Upper lobe of left lung (tissue), 6 donors: Measurements from ENCODE around the gene ASGR1. TPM values are rescaled to one million over a fixed set of nuclear protein-coding genes. Genes with fewer than 3 reads are reported as not detected.

ENCODE experiments used
- ATAC-seq, 2 donors: fragments of 200-7000 bp; cut with Tn5 transposase; one replicate each; pipeline ENCODE4 v1.9.1; 2022; ENCODE audit warnings: mild to moderate bottlenecking in 2 of 2, moderate library complexity in 2 of 2; ENCODE audit not compliant: low FRiP score in 2 of 2
- DNase-seq, 2 donors: peaks; one replicate each; pipeline ENCODE4 v3.0.0-alpha.2; 2019 to 2020
- H3K27ac ChIP-seq, 4 donors: fragments of 200-600 bp; sonication (generic); one replicate each; pipeline ENCODE4 v1.5.1; 2016 to 2019
- H3K27me3 ChIP-seq, 4 donors: fragments of 200-600 bp; sonication (generic); one replicate each; pipeline ENCODE4 v1.5.1; 2017 to 2019
- H3K36me3 ChIP-seq, 4 donors: fragments of 200-600 bp; sonication (generic); one replicate each; pipeline ENCODE4 v1.5.1; 2016 to 2019
- H3K4me1 ChIP-seq, 4 donors: fragments of 200-600 bp; sonication (generic); one replicate each; pipeline ENCODE4 v1.5.1; 2018 to 2019
- H3K4me3 ChIP-seq, 4 donors: fragments of 200-600 bp; sonication (generic); one replicate each; pipeline ENCODE4 v1.5.1; 2017 to 2019; ENCODE audit warnings: mild to moderate bottlenecking in 2 of 4, moderate library complexity in 1 of 4
- H3K9me3 ChIP-seq, 4 donors: fragments of 200-600 bp; sonication (generic); one replicate each; pipeline ENCODE4 v1.5.1; 2018 to 2019
- CTCF ChIP-seq, 6 experiments: fragments of 450-650 bp in 4 of 6; fragments of 200-600 bp in 2 of 6; sonication (generic) in 2 of 6; IDR thresholded peaks; one replicate each; pipeline ENCODE4 v1.5.1; 2016 to 2019; ENCODE audit warnings: antibody characterized with exemption in 6 of 6
- EP300 ChIP-seq, 4 donors: sonication (generic); formaldehyde crosslinking; IDR thresholded peaks; one replicate each; pipeline ENCODE4 v1.5.1; 2017; ENCODE audit warnings: antibody characterized with exemption in 4 of 4, control low read depth in 2 of 4
- POLR2A ChIP-seq, 4 donors: fragments of 450-650 bp; IDR thresholded peaks; one replicate each; pipeline ENCODE4 v1.5.1; 2016 to 2017; ENCODE audit warnings: antibody characterized with exemption in 4 of 4, mild to moderate bottlenecking in 2 of 4
- POLR2AphosphoS5 ChIP-seq, 2 donors: sonication (generic); formaldehyde crosslinking; IDR thresholded peaks; one replicate each; pipeline ENCODE4 v1.5.1; 2017; ENCODE audit warnings: antibody characterized with exemption in 2 of 2
- WGBS, 2 donors: methylation state at CpG; one replicate each; pipeline ENCODE4 v1.1.5; 2017 to 2018; 5-methylcytosine and 5-hydroxymethylcytosine counted together
- total RNA-seq, 6 donors: library from RNA; depleted of rRNA in 4 of 6; stranded (reverse); fragments of >200 nt in 4 of 6; gene quantifications; one replicate each; pipeline versions ENCODE4 v1.1.0 to v1.2.1, GENCODE V29; 2016 to 2021
- donor health status: DM: no; HTN: no; CAD: no; lungs with moderate emphysema.
- donor health status: DM: no; HTN: yes; CAD: no; lungs with severe emphysema.

The ASGR1 gene
- total RNA-seq, 6 donors from 2014 or later: 1.1 to 11.5 (median 6.8) TPM; not detected in 1

GRCh38 chr17:7224661-7225111 lies 45.5 kb upstream of the ASGR1 start:
- Histone ChIP-seq H3K36me3 (peaks cover 15 to 88% (median 74%) of the 10 kb centered on the region in 4 donors), H3K27ac (no peak overlapping the region), H3K4me3 (no peak overlapping the region), H3K27me3 (no peaks in the 10 kb centered on the region), H3K4me1 (peaks cover 13 to 23% (median 17%) of the 10 kb centered on the region in 4 donors), H3K9me3 (no peaks in the 10 kb centered on the region)
- TF ChIP-seq POLR2A (IDR thresholded peaks at IDR 0.05) (no peak), EP300 (IDR thresholded peaks at IDR 0.05) (no peak), CTCF (IDR thresholded peaks at IDR 0.05) (no peak), POLR2AphosphoS5 (IDR thresholded peaks at IDR 0.05) (no peak)
- ATAC-seq: no peak
- peak in 1 of 2 donors; percentile 53 for DNase-seq
- WGBS, 2 donors: 60 to 88% methylated on average over 1 to 15 of the region's 15 CpGs

GRCh38 chr17:7224110-7224509 lies 44.9 kb upstream of the ASGR1 start:
- Histone ChIP-seq H3K4me1 (peaks cover 16 to 28% (median 21%) of the 10 kb centered on the region in 4 donors), H3K9me3 (no peaks in the 10 kb centered on the region), H3K27ac (no peak overlapping the region), H3K4me3 (no peak overlapping the region), H3K36me3 (peaks cover 11 to 82% (median 69%) of the 10 kb centered on the region in 4 donors), H3K27me3 (no peaks in the 10 kb centered on the region)
- no peak for ATAC-seq
- TF ChIP-seq POLR2A (IDR thresholded peaks at IDR 0.05) (no peak), EP300 (IDR thresholded peaks at IDR 0.05) (no peak), CTCF (IDR thresholded peaks at IDR 0.05) (no peak), POLR2AphosphoS5 (IDR thresholded peaks at IDR 0.05) (no peak)
- DNase-seq: peak in 1 of 2 donors; percentile 56
- 87% methylated on average over 10 of the region's 10 CpGs; no CpG with 5 or more reads in 1 of the 2 donors for WGBS, 2 donors

GRCh38 chr17:7223375-7223774 lies 44.2 kb upstream of the ASGR1 start:
- Histone ChIP-seq H3K27ac (no peak overlapping the region), H3K9me3 (no peaks in the 10 kb centered on the region), H3K4me1 (peaks cover 22 to 35% (median 26%) of the 10 kb centered on the region in 4 donors), H3K4me3 (no peak overlapping the region), H3K27me3 (no peaks in the 10 kb centered on the region), H3K36me3 (peaks cover 11 to 75% (median 66%) of the 10 kb centered on the region in 4 donors)
- TF ChIP-seq EP300 (IDR thresholded peaks at IDR 0.05) (no peak), POLR2A (IDR thresholded peaks at IDR 0.05) (no peak), POLR2AphosphoS5 (IDR thresholded peaks at IDR 0.05) (no peak), CTCF (IDR thresholded peaks at IDR 0.05) (no peak)
- DNase-seq: no peak
- WGBS, 2 donors: 68 to 88% methylated on average over 4 of the region's 4 CpGs
- ATAC-seq: no peak

- WGBS, 2 donors: 53 to 85% methylated on average over 2 to 7 of the region's 7 CpGs
- H3K4me3 ChIP-seq: no peak overlapping the region
- TF ChIP-seq CTCF (IDR thresholded peaks at IDR 0.05) (no peak), EP300 (IDR thresholded peaks at IDR 0.05) (no peak), POLR2A (IDR thresholded peaks at IDR 0.05) (no peak), POLR2AphosphoS5 (IDR thresholded peaks at IDR 0.05) (no peak)
- peaks cover 26 to 39% (median 30%) of the 10 kb centered on the region in 4 donors for H3K4me1 ChIP-seq
- H3K27ac ChIP-seq: no peak overlapping the region
- no peaks in the 10 kb centered on the region for H3K27me3 ChIP-seq
- DNase-seq: no peak
- H3K36me3 ChIP-seq: peaks cover 11 to 70% (median 64%) of the 10 kb centered on the region in 4 donors
- ATAC-seq: no peak
- H3K9me3 ChIP-seq: no peaks in the 10 kb centered on the region
These were observed 43.8 kb upstream of the ASGR1 start for GRCh38 chr17:7222972-7223292.
